Aorta (tissue), 5 donors: ENCODE results near the gene FGFBP3. TPM values are rescaled to one million over a fixed set of nuclear protein-coding genes. Genes with fewer than 3 reads are reported as not detected.
"Not testable (repeated sequence)": the region's sequence is repeated elsewhere in the genome, so short reads cannot be mapped to it uniquely, and the experiment has no call there.

Experiments used
- ATAC-seq: fragments of 200-7000 bp; cut with Tn5 transposase; one replicate; pipeline ENCODE4 v1.9.1; 2022; ENCODE audit warnings: moderate library complexity; ENCODE audit not compliant: low FRiP score
- DNase-seq, 2 donors: peaks; one replicate each; pipeline ENCODE4 v3.0.0-alpha.2; 2020
- H3K27ac ChIP-seq, 2 donors: one replicate each; pipeline ENCODE4 v1.5.1; 2013; ENCODE audit warnings: low read length in 2 of 2, mild to moderate bottlenecking in 2 of 2, moderate library complexity in 2 of 2, control low read depth in 1 of 2, inconsistent platforms in 1 of 2, low read depth in 1 of 2
- H3K27me3 ChIP-seq, 2 donors: one replicate each; pipeline ENCODE4 v1.6.1; 2013; ENCODE audit warnings: control low read depth in 1 of 2, low read length in 1 of 2, mild to moderate bottlenecking in 1 of 2, moderate library complexity in 1 of 2; ENCODE audit not compliant: insufficient read depth in 2 of 2, control insufficient read depth in 1 of 2
- H3K36me3 ChIP-seq, 2 donors: one replicate each; pipeline ENCODE4 v1.6.1; 2013; ENCODE audit warnings: control low read depth in 1 of 2, low read length in 1 of 2, mild to moderate bottlenecking in 1 of 2; ENCODE audit not compliant: insufficient read depth in 2 of 2, control insufficient read depth in 1 of 2
- H3K4me1 ChIP-seq, 2 donors: one replicate each; pipeline ENCODE4 v1.6.1; 2013; ENCODE audit warnings: low read length in 2 of 2, control low read depth in 1 of 2, mild to moderate bottlenecking in 1 of 2, moderate library complexity in 1 of 2; ENCODE audit not compliant: insufficient read depth in 2 of 2, control insufficient read depth in 1 of 2
- H3K4me3 ChIP-seq, 2 donors: one replicate each; pipeline ENCODE4 v1.5.1; 2013; ENCODE audit warnings: low read length in 2 of 2, control low read depth in 1 of 2, mild to moderate bottlenecking in 1 of 2
- H3K9me3 ChIP-seq: one replicate; pipeline ENCODE4 v1.6.1; 2013; ENCODE audit warnings: mild to moderate bottlenecking, low read length; ENCODE audit not compliant: control insufficient read depth
- WGBS, 2 donors: extraction: QIAGEN DNeasy Blood & Tissue Kit; methylation state at CpG; one replicate each; pipeline ENCODE4 v1.1.7; 2013; 5-methylcytosine and 5-hydroxymethylcytosine counted together
- intact Hi-C, 2 donors: fragments of 100-400 bp; cut with DNase I; formaldehyde crosslinking; loops; one replicate each; pipeline versions ENCODE4 v1.14.2 to v1.15.0; 2022
- polyA plus RNA-seq, 2 donors: library from polyadenylated mRNA; stranded (reverse); fragments of 200-250 nt; gene quantifications; one replicate each; pipeline ENCODE4 v1.2.3, GENCODE V29; 2013
- total RNA-seq, 2 donors: library from RNA; stranded (reverse); fragmentation: NEBNext Ultra II Directional; extraction: Animal tissue kit (Norgen Biotek cat#: 25700); gene quantifications; one replicate each; pipeline ENCODE4 v1.2.1, GENCODE V29; 2021
- donor health status: healthy with polysubstance abuse.
- donor health status: Bipolar disorder and iron deficiency.
- donor health status: DM: no; HTN: no; CAD: no.
- donor health status: DM: no; HTN: no; CAD: no.
- donor health status: DM: yes; HTN: yes; CAD: no.

FGFBP3 gene
- total and polyA plus RNA-seq, 4 donors = 1.2 to 1.7 (median 1.4) TPM

DNA sequence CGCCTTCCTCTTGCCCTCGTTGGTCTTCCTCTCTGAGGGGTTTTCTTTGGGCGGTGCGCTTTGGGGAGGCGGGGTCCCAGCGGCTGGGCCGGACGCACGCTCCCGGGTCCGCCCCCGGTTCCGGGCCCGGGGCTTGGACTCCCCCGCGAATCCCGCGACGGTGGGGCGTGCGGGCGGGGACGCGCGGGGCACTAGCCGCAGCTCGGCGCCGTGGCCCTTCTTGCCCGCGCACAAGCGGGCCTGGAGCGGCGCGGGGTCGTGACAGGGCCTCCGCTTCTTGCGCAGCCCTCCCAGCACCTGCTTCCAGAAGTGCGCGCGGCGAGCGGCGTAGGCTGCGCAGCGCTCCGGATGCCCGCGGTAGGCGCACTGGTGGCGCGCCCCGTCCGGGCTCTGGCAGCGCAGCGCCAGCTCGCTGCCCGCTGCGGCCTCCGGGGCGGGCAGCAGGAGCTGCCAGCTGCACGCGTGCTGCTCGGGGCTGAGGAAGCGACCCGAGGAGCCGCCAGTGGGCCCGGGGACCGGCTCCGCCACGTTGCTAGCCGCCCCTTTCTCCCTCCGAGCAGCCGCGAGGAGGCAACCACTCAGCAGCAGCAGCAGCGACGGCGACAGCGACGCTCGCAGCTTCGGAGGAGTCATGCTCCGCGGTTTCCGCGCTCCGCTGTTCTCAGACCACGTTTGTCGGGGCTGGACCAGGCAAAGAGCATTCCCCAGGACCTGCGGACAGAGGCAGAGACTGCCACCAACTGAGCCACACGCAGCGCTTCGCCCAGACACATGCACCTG, 759 bp downstream of the FGFBP3 start:
- ATAC-seq (peak; percentile 94), DNase-seq (peak; percentile 87 to 93)
- H3K4me1 ChIP-seq = no peaks in the 10 kb centered on the region
- intact Hi-C loops = no loop called here
- H3K4me3 ChIP-seq = peak overlapping the region; percentile 64 to 86
- 0 to 1% methylated on average over 53 to 93 of the region's 93 CpGs for WGBS, 2 donors
- H3K27me3 ChIP-seq = no peaks in the 10 kb centered on the region
- no peaks in the 10 kb centered on the region for H3K9me3 ChIP-seq
- H3K36me3 ChIP-seq = no peaks in the 10 kb centered on the region
- H3K27ac ChIP-seq = peak overlapping the region; percentile 2 to 70

DNA sequence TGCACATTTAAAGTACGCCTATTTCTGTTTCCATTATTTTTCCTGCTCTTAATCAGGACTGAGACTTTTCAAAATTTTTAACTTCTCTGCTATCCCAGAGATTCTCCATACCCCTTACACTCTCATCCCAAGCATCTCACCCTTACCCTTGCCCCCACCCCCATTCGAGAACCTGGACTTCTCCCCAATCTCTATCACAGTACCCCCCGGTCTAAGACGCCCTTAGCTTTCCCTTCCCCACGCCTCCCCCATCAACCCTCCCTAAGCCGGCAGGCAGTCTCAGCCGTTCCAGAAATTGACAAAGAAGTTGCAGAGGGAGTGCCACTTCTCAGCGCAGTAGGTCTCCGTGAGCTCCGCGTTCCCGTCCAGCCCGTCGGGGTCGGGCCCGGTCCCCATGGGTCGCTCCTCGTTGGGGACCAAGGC, 1.4 kb downstream of the FGFBP3 start:
- H3K27me3 ChIP-seq = no peaks in the 10 kb centered on the region
- no peak for DNase-seq
- 1% methylated on average over 18 of the region's 18 CpGs for WGBS, 2 donors
- ATAC-seq = peak; percentile 43
- H3K4me3 ChIP-seq = peak overlapping the region; percentile 64 to 86
- no peaks in the 10 kb centered on the region for H3K36me3 ChIP-seq
- intact Hi-C loops = no loop called here
- H3K4me1 ChIP-seq = no peaks in the 10 kb centered on the region
- H3K9me3 ChIP-seq = no peaks in the 10 kb centered on the region
- H3K27ac ChIP-seq = peak overlapping the region; percentile 2 to 70

DNA sequence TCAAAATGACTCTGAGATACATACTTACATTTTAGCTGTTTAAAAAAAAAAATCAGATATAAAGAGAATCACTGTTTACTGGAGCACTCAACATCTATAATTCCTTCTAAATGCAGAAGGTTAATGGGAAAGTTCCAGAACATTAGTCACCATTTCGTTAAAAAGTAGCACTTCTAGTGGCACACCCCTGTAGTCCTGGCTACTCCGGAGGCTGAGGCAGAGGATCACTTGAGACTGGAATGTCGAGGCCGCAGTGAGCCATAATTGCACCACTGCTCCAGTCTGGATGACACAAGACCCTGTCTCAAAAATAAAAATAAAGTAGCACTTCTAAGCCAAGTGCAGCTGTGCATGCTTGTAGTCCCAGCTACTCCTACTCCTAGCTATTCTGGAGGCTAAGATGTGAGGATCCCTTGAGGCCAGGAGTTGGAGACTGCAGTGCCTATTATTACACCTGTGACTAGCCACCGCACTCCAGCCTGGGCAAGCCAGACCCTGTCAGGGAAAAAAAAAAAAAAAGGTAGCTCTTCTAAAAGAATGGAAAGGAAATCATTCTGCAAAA, 2.2 kb downstream of the FGFBP3 start:
- DNase-seq (no peak), ATAC-seq (no peak)
- WGBS, 2 donors = 48 to 60% methylated on average over 5 of the region's 5 CpGs
- peak overlapping the region in 1 of 2 donors; percentile 59 for H3K27ac ChIP-seq
- H3K27me3 ChIP-seq = no peaks in the 10 kb centered on the region
- H3K4me1 ChIP-seq = no peaks in the 10 kb centered on the region
- H3K9me3 ChIP-seq = no peaks in the 10 kb centered on the region
- H3K36me3 ChIP-seq = no peaks in the 10 kb centered on the region
- intact Hi-C loops = no loop called here
- H3K4me3 ChIP-seq = no peak overlapping the region

DNA sequence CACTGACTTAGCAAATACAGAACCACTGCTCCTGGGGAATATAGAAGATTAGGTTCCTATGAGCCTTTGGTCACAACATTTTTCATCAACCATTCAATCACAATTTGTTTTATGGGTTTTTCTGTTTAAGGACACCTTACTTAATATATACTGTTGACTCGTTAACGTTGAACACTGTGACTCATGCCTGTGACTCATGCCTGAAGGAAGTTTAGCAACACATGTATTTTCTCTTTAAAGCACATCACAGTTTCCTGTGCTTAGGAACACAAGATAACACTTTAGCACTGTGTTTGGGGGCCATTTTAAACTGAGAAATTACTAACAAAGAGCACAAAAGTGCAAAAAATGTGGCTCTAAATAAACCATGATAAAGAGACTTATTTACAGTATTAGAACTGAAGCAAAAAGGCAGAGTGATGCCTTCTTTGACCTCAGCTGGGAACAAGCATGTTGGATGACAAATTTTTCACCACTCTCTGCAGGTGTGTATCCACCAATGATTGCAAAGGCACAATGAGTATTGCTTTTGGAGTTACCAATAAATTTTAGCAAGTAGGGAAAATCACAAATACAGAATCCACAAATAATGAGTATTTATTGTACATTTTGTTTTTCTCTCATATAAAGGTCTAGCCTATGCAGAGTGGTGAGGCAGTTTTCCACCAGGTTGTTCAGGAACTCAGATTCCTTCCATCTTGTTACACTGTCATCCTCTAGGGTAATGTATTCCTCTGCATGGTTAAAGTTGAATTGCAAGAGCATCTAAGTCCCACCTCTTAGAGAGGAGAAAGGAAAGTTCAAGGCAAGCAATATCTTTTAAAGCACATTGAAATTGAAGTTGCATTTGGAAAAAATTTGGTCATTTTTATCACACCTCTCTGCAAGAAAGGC, 7.3 kb downstream of the FGFBP3 start:
- ATAC-seq (no peak), DNase-seq (no peak)
- Histone ChIP-seq H3K4me3 (no peak overlapping the region), H3K27ac (no peak overlapping the region), H3K9me3 (no peaks in the 10 kb centered on the region), H3K4me1 (no peaks in the 10 kb centered on the region), H3K36me3 (no peaks in the 10 kb centered on the region), H3K27me3 (no peaks in the 10 kb centered on the region)
- WGBS, 2 donors = 0 to 6% methylated on average over 2 of the region's 2 CpGs
- intact Hi-C loops = no loop called here

DNA sequence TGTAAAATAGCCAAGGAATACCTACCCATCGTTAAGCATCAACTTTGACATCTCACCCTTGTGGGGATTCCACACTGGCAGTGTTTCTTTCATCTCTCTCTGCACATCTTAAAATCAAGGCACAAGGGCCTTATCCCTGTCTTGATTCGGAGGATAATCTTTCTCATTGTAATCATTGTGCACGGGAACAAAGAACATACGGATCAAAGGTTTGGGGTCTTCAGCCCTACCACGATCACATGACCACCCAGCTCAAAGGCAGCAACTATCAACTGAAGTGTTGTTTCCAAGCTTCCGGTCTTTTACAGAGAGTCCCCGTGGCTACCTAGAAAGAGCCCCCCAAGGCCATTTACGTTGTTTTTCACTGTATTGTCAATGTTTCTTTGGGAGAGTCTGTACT, 11.9 kb downstream of the FGFBP3 start:
- intact Hi-C loops = no loop called here
- Histone ChIP-seq H3K4me1 (no peaks in the 10 kb centered on the region), H3K9me3 (no peaks in the 10 kb centered on the region), H3K27me3 (no peaks in the 10 kb centered on the region), H3K27ac (no peak overlapping the region), H3K4me3 (no peak overlapping the region), H3K36me3 (no peaks in the 10 kb centered on the region)
- DNase-seq (no peak), ATAC-seq (no peak)
- 70 to 79% methylated on average over 8 of the region's 8 CpGs for WGBS, 2 donors

DNA sequence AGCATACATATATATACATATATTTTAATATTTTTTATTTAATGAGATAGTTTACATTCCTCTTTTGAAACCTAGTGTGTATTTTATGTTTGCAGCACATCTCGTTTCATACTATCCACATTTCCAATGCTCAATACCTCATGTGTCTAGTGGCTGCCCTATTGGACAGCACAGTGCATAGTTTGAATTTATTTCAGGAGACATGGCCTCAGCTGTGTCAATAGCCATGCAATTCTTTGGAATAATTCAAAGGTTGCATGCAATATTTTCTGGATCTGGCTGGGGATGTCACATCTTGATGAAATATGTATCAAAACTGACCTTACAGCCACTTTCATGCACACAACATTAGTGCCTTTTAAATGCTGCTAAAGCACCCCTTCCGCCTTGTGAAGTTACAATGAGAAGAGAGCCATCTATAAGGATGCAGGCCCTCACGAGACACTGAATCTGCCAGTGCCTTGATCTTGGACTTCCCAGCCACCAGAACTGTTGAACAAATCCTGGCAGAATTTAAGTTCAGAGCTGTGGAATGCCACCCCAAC, 13.0 kb downstream of the FGFBP3 start:
- 89 to 93% methylated on average over 3 of the region's 3 CpGs for WGBS, 2 donors
- DNase-seq = no peak
- no peaks in the 10 kb centered on the region for H3K9me3 ChIP-seq
- ATAC-seq = no peak
- no peaks in the 10 kb centered on the region for H3K36me3 ChIP-seq
- intact Hi-C loops = no loop called here
- no peak overlapping the region for H3K4me3 ChIP-seq
- no peaks in the 10 kb centered on the region for H3K27me3 ChIP-seq
- no peaks in the 10 kb centered on the region for H3K4me1 ChIP-seq
- no peak overlapping the region for H3K27ac ChIP-seq

DNA sequence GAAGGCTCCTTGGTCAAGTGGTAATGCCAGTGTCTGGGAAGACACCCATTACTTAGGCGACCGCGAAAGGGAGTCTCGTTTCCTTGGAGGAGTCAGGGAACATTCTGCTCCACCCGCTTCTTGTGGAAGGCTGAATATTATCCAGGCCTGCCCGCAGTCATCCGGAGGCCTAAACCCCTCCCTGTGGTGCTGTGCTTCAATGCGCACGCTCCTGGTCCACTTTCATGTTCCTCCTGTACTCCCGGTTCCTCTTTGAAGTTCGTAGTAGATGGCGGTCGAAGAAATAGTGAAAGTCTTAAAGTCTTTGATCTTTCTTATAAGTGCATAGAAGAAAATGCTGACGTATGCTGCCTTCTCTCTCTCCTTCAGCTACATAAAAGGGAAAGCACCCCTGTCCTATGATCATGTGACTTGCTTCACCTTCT, 15.0 kb downstream of the FGFBP3 start:
- DNase-seq, intact Hi-C loops, H3K27me3 ChIP-seq, H3K9me3 ChIP-seq, H3K27ac ChIP-seq, H3K36me3 ChIP-seq, H3K4me3 ChIP-seq, ATAC-seq, H3K4me1 ChIP-seq: not testable (repeated sequence)
- WGBS, 2 donors = 91 to 92% methylated on average over 14 of the region's 14 CpGs

DNA sequence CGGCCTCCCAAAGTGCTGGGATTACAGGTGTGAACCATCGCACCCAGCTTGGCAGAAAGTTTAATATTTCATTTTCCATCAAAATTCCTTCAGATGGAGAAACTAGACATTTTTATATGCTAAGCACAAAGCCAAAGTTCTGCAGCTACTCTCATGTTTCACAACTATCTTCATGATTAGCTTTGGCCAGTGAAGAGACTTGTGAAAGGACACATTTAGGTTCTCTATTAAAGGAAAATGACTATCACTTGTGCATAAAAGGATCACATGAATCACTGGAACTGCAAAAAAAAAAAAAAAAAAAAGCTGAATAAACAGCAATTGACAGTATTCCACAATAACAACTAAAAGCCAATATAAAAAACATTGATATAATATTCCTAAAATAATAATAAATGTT, 16.2 kb downstream of the FGFBP3 start:
- DNase-seq = no peak
- ATAC-seq = no peak
- H3K36me3 ChIP-seq = no peaks in the 10 kb centered on the region
- H3K27ac ChIP-seq = no peak overlapping the region
- H3K4me1 ChIP-seq = no peaks in the 10 kb centered on the region
- no peak overlapping the region for H3K4me3 ChIP-seq
- intact Hi-C loops = no loop called here
- 97 to 98% methylated on average over 2 of the region's 2 CpGs for WGBS, 2 donors
- H3K27me3 ChIP-seq = no peaks in the 10 kb centered on the region
- H3K9me3 ChIP-seq = no peaks in the 10 kb centered on the region
